HG02798 (cell line): ENCODE results near the gene WDR43.

ENCODE experiments used
- ATAC-seq: cut with Tn5 transposase; IDR thresholded peaks from one replicate; pipeline ENCODE4 v1.9.1; 2021; ENCODE audit warnings: mild to moderate bottlenecking; ENCODE audit not compliant: unreplicated experiment, poor library complexity

Gene WDR43, protein sequence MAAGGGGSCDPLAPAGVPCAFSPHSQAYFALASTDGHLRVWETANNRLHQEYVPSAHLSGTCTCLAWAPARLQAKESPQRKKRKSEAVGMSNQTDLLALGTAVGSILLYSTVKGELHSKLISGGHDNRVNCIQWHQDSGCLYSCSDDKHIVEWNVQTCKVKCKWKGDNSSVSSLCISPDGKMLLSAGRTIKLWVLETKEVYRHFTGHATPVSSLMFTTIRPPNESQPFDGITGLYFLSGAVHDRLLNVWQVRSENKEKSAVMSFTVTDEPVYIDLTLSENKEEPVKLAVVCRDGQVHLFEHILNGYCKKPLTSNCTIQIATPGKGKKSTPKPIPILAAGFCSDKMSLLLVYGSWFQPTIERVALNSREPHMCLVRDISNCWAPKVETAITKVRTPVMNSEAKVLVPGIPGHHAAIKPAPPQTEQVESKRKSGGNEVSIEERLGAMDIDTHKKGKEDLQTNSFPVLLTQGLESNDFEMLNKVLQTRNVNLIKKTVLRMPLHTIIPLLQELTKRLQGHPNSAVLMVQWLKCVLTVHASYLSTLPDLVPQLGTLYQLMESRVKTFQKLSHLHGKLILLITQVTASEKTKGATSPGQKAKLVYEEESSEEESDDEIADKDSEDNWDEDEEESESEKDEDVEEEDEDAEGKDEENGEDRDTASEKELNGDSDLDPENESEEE

DNA sequence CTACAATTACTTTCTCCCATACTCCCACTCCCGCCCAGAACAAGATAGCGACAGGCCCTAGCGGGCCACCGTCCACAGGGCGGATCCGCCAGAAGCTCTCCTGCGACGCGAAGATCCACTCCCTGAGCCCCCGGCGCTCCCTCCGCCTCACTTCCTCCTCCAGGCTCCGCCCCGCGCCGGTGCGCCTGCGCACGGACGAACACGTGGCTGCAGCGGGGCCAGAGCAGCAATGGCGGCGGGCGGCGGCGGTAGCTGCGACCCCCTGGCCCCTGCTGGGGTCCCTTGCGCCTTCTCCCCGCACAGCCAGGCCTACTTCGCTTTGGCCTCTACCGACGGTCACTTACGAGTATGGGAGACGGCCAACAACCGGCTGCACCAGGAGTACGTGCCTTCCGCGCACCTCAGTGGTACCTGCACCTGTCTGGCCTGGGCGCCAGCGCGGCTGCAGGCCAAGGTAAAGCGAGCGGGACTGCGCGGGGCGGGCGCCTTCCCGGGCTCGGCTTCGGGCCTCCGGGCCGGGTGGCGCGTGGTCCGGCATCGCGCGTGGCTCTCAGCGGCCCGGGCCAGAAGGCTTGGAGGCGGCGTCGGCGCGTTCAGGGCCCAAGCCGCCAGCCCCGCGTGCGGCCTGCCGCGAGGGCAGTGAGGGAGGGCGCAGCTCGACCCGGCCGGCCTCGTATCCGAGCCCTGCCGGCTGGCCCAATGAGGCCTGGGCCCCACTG is at the start of gene WDR43:
TSS of gene WDR43 (plus strand) at position 198 of the 719 bp plus-strand sequence. CDS start at position 230, 32 bp downstream.
- ATAC-seq, result peak; percentile 92

DNA sequence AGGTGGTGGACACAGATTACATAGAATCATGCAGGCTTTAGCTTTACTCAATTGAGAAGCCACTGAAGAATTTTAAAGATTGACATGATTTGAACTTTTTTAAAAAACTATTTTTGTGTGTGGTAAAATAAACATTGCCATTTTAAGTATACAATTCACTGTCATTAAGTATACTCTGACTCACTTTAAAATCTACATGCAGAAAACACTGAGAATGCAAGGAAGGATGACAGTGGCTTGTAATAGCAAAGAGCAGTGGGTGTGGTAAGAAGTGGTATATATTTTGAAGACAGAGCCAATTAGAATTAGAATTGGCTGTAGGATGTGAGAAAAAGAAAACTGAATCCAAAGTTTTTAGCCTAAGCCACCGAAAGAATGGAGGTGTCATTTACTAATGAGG is 39.3 kb upstream of the WDR43 start:
- ATAC-seq, result no peak

DNA sequence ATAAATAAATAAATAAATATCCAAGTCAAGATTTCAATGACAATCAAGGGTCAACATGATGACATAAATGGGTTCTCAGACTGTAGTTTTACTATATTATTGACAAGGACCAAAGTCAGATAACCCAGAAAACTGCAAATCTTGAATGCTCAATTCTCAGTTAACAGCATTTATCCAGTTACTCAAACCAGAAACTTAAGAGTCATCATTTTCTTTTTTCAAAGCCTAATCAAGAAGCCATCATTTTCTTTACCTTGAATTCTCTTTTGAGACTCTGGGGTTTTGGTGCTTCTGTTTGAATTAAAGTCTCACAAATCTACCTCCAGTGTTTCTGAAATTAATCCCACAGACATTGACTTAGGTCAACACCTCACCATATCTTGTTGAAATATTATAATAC is 38.5 kb upstream of the WDR43 start:
- ATAC-seq, result no peak

DNA sequence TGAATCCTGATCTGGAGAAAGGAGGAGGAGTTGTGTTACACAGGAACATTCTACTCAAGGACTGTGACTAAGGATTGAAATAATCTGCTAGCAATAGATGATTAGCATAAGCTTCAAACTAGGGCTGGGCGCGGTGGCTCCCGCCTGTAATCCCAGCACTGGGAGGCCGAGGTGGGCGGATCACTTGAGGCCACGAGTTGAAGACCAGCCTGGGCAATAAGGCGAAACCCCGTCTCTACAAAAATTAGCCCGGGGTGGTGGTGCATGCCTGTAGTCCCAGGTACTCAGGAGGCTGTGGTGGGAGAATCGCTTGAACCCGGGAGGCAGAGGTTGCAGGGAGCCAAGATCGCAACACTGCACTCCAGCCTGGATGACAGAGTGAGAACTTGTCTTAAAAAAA is 25.9 kb upstream of the WDR43 start:
- no peak for ATAC-seq

DNA sequence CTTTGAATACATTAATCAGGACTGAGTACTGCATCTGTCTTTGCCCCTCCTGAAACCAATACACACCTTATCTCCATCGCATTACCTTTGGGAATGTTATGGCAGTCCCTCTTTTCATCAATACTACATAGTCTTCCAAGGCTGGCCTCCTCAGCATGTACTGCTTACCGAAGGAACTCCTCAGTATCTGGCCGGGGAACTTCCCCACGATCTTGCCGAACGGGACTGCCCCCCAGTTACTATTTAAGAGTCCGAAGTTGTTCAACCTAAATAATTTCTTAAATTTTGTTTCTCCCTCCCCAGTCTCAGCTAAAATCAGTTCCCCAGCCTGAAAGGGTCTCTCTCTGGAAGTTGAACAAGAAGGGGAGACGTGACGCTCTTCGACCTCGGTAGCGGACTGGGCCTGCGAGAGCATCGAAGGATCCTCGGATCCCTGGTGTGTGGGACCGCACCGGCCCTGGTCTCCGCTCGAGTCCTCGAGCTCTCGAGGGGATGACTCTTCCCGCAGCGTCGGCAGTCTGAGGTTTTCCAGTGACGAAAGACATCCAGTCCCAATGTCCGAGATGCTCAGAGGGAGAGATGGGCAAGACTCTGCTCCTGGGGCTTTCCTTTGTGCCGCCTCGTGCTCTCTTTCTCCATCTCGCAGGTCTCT is 24.8 kb upstream of the WDR43 start:
- ATAC-seq, result peak; percentile 14

DNA sequence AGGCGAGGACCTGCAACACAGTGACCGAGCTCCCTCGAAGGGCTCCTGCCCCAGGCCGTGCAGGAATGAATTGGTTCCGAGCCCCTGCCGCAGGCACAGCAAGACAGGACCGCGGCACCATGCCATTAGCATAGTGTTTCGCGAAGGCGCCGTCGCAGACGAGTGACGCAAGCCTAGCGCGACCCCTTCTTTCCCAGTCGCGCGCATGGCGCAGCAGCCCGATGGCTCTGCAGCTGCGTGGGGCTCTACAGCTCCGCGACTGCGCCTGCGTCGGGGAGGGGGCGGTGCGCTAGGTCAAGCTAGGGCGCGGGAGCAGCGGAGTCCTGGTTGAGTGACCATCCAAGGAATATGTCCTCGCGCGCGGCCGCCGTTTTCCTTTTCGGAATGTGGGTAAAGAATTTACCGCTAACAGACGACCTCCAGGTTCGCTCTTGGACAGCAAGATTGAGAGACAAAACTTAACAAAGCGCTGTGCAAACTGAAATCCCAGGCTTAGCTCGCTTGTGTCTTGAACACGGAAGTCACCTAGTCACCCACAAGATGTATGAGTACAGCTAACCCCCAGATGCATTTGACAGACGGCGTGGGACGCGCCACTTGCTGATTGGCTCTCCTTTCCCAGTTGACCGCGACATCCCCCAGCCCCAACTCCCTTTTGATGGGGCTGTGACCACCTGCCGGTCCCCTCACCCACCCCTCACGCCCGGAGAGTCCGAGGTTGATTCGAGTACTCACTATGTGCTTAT is 24.1 kb upstream of the WDR43 start, which contains the start of gene TRMT61B:
TSS of gene TRMT61B (minus strand) at position 164 of the 746 bp plus-strand sequence. CDS start at position 132, 32 bp downstream.
- peak; percentile 96 for ATAC-seq

DNA sequence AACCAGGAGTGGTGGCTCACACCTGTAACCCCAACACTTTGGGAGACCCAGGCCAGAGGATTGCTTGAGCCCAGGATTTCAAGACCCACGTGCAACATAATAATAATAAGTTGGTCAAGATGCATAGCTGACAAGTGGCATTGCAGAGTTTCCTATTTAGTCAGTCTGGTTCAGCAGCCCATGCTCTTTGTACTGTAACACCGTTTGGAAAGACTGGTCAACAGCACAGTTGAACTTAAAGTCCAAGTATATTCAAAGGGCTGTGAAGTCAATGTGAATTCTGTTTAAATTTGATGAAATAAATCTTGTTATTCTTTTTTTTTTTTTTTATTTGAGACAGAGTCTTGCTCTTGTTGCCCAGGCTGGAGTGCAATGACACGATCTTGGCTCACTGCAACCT is 22.8 kb upstream of the WDR43 start:
- no peak for ATAC-seq

DNA sequence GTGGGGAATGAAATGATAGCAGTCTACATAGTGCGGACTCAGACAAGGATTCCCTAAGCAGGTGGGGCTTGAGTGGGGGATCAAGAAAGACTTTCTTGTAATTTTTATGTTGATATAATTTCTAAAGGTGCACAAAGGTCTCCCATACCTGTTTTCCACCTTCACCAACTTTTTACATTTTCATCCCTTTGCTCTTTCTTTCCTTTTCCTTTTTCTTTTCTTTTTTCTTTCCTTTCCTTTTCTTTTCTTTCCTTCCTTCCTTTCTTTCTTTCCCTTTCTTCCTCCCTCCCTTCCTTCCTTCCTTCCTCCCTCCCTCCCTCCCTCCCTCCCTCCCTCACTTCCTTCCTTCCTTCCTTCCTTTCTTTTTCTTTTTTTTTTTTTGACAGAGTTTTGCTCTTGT is 14.3 kb upstream of the WDR43 start:
- ATAC-seq, result no peak

DNA sequence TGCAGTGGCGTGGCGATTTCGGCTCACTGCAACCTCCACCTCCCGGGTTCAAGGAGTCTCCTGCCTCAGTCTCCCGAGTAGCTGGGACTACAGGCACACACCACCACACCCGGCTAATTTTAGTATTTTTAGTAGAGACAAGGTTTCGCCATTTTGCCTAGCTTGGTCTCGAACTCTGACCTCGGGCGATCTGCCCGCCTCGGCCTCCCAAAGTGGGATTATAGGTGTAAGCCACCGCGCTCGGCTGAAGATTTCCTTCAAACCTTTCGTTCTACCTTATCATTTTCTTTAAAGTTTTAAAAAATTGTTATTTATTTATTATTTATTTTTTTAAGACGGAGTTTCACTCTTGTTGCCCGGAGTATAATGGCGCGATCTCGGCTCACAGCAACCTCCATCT is 979 bp upstream of the WDR43 start:
- no peak for ATAC-seq

DNA sequence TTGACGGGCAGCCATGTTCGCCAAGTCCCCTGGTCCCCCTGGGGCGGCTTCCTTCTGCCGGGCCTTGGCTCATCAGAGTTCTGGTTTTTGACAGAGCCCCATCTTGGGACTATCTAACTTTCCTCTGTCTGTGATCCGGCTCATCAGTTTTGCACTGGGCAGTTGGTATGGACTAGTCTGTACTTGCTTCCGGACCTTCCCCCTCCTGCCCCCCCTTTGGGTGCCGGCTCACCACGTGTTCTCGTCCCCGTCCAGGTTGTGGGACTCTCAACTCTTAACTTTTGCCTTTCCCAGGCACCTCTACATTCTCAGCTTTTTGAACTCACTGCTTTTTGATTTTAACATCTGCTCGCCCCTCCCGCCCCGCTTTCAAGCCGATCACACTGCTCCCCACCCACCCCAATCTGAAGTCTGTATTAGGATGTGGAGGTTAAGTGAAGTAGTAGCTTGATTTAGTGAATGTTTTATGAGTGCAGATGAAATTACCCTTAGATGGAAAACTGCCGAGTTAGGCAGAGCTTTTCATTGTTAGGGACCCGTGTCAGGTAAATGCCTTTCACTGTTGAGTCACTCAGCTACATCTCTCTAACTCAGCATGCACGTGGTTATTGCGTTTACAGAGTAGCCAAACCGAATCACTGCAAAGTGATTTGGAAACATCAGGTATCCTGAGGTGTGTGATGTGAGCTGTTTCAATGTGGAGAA is 874 bp downstream of the WDR43 start:
- ATAC-seq, result peak; percentile 15

DNA sequence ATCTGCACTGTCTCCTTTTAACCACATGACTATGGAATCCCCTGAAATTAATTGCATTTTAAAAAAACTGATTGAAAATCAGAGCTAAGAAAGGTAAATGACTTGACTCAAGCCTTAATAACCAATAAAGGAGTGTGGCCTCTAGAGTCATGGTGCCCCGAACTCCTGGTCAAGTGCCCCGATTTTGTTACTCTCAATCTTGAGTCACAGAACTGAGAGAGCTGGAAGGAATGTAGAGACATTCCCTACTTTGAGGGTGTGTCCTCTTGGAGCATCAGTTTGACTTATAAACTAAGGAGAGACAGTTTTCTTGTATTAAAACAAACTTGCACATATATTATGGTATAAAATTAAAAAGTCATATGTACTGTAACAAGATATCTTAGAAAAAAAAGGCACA is 2.4 kb downstream of the WDR43 start:
- no peak for ATAC-seq

DNA sequence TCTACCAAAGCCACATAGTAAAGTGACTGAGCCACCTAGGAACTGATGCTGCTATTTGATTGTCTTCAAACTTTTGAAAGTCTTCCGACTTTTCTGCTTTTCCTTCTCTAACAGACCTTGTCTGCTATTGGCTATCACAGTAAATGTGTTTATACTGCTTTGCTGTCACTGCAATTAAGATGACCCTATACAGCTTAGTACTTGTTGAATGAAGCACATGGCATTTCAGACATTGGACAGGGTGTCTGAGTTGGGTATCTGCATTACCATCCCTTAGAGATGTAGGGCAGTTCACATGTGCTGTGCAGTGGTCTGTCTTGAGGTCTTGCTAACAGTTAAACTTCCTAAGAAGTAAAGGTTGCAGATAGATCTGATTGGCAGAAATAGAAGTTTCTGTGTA is 3.6 kb downstream of the WDR43 start:
- ATAC-seq, result no peak

DNA sequence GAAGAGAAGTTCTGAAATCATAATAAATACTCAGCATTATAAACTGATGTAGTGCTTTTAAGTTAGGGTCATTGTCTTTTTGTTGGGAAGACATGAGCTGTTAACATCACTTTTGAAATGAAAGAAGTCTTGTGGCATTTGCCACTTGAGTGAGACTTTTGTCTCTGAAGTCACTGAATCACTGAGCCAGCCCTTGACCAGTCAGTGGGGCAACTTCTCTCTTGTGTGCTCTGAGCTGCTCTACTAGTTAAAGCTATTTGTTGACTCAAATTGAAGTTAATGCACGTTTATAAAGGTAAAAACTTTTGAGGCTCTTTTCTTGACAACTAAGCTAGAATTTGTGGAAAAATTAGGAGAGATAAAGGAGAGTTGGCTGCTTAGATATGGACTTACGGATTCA is 6.7 kb downstream of the WDR43 start:
- ATAC-seq, result no peak

DNA sequence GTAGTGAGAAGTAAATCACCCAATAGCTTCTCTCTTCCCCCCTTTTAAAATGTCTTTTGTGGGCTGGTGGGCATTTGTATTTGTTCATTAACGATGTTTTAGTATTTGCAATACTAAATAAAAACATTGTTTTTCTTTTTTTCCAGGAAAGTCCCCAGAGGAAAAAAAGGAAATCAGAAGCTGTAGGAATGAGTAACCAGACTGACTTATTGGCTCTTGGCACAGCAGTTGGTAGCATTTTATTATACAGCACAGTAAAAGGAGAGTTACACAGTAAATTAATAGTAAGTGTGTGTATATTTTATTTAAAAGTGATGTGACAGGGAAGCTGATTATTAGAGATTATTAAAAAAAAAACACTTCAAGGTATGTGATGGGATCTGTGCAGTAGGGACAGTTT is 7.4 kb downstream of the WDR43 start:
- no peak for ATAC-seq

DNA sequence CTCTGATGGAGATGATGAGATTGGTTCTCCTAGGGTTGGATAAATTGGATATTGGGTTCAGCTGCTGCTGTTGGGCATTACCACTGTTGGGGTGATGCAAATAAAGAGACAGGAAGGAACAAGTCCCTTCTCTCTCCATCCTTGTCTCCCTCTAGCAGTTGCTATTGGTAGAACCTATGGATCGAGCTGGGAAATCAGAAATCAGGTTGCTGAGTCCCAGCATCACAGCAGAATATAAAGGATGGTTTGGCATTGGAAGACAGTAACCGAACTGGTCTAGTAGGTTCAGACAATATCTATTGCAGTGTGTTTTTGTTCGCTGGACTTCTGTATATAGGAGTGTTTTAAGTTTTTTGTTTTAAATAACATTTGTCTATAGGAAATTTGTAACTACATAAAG is 8.1 kb downstream of the WDR43 start:
- no peak for ATAC-seq

DNA sequence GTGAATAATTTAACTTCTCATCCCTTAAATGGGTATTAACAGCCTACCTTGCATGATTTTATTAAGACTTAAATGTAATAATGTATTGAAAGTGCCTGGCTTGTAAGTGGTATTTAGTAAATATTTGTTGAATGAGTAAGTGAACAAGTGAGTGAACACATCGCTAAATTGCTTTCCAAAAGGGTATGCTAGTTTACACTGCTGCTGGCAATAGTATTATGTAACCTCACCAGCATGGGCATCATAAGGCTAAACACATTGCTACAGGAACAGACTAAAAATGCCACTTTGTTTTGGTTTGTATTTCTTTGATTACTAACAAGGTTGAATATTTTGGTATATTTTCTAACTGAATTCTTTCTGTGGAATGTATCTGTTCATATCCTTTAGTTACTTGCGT is 9.8 kb downstream of the WDR43 start:
- ATAC-seq, result no peak

DNA sequence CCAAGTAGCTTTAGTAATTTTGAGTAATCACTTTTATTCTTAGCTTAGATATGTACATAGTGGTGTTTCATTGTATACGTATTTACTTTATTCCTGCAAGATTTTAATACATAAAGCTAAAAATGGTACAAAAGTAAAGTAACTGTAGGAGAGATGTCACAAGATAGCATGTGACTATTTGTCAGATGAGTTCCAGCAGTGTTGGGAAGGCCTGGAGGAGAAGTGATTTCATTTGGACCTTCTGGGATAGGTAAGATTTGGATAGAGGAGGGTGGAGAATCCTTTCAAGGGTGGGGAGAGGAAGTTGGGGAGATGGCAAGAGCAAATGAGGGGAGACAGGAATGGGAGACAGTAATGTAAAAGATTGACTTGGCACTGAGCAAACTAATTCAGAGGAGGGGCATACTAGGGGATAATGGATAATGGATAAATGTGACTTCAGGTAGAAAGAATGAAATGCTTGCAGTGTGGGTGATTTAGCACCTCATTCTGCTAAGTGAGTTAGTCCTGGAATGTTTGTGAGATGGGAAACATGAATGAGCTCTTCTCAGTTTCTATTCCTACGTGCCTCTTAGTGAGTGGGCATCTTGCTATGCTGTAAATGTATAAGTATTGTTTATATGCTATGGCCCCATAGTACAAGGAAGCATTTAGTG is 10.5 kb downstream of the WDR43 start:
- no peak for ATAC-seq

DNA sequence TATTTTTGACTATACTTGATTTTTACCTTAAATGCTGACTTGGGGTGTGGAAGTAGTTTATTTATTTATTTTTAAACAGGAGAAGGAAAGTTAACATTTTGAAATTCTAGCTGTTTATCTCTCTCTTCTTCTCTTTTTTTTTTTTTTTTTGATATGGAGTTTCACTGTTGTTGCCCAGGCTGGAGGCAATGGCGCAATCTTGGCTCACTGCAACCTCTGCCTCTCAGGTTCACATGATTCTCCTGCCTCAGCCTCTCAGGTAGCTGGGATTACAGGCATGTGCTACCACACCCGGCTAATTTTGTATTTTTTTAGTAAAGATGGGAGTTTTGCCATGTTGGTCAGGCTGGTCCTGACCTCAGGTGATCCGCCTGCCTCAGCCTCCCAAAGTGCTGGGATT is 11.1 kb downstream of the WDR43 start:
- ATAC-seq, result no peak

DNA sequence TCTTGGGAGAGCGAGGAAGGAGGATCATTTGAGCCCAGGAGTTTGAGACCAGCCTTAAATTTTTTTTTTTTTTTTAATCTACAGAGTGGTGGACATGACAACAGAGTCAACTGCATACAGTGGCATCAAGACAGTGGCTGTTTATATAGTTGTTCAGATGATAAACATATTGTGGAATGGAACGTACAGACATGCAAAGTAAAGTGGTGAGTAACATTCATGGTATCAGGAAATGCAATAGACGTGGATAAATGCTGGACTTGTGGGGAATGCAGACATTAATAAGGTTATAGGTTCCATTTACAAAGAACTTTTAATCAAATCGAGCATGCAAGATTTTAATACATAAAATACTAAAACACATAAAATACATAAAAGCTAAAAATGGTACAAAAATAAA is 11.9 kb downstream of the WDR43 start:
- ATAC-seq, result no peak
